ENCODE measurements around the gene SPATA9.
A peak's percentile ranks its signal among the peaks of the same experiment; 100 is the strongest.

GRCh38 chr5:95620870-95621838 is 61.6 kb downstream of the SPATA9 start:
- peak in 1 of 5 experiments; percentile 13 for TF ChIP-seq CTCF (IDR thresholded peaks at IDR 0.05 in 4 of 5, conservative IDR thresholded peaks at IDR 0.05 in 1 of 5)
- TF ChIP-seq POLR2A (IDR thresholded peaks at IDR 0.05) = no peak
